ENCODE data around the gene RGMA.

- TF ChIP-seq POLR2A (IDR thresholded peaks at IDR 0.05) (no peak), CTCF (IDR thresholded peaks at IDR 0.05) (no peak)
Observed at GRCh38 chr15:93048759-93049161, 40.3 kb downstream of the RGMA start.

Measured in adrenal gland (tissue), 5 donors.